PC-9 (cell line): ENCODE data around the gene ARHGEF1. TPM values are rescaled to one million over a fixed set of nuclear protein-coding genes. Genes with fewer than 3 reads are reported as not detected.

Experiments
- BruUV-seq: library from RNA; stranded (reverse); fragments of 400-500 nt; replicated peaks from 2 replicates; lab custom pipeline; 2021; lab: Mats Ljungman, UMichigan
- CTCF ChIA-PET: fragments of 300-600 bp; sonication (Branson Sonifier 250); formaldehyde crosslinking; loops from one replicate; lab custom pipeline; 2022; ENCODE audit warnings: antibody characterized with exemption; lab: Charles Lee
- POLR2A ChIA-PET: fragments of 300-600 bp; sonication (Branson Sonifier 250); formaldehyde crosslinking; loops from one replicate; lab custom pipeline; 2022; ENCODE audit warnings: antibody characterized with exemption; ENCODE audit not compliant: unreplicated experiment; lab: Charles Lee
- DNase-seq, 2 experiments: peaks; one replicate each; pipeline versions ENCODE4 v3.0.0 to v3.0.0-alpha.2; 2015 to 2022; ENCODE audit warnings: mixed read lengths in 1 of 2
- H2AFZ ChIP-seq: fragments of 200-600 bp; sonication (generic); 2 replicates; pipeline ENCODE4 v1.8.1; 2017; ENCODE audit warnings: antibody characterized with exemption
- H3F3A ChIP-seq: fragments of 200-600 bp; sonication (generic); 2 replicates; pipeline ENCODE4 v1.8.1; 2017; ENCODE audit warnings: antibody characterized with exemption, mild to moderate bottlenecking, low read depth; ENCODE audit not compliant: insufficient read depth
- H3K27ac ChIP-seq: fragments of 200-600 bp; sonication (generic); 2 replicates; pipeline ENCODE4 v1.6.1; 2016; ENCODE audit warnings: mixed run types
- H3K27me3 ChIP-seq: fragments of 200-600 bp; sonication (generic); 2 replicates; pipeline ENCODE4 v1.6.1; 2016; ENCODE audit warnings: low read depth, mixed run types; ENCODE audit not compliant: insufficient read depth
- H3K36me3 ChIP-seq: fragments of 200-600 bp; sonication (generic); 2 replicates; pipeline ENCODE4 v1.6.1; 2016; ENCODE audit warnings: low read depth, mixed run types
- H3K4me1 ChIP-seq: fragments of 200-600 bp; sonication (generic); replicated peaks from 2 replicates; pipeline ENCODE4 v1.6.1; 2016; ENCODE audit warnings: mixed run types; ENCODE audit not compliant: insufficient read depth
- H3K4me2 ChIP-seq: fragments of 200-600 bp; sonication (generic); 2 replicates; pipeline ENCODE4 v1.6.1; 2017; ENCODE audit warnings: mixed run types
- H3K4me3 ChIP-seq: fragments of 200-600 bp; sonication (generic); 2 replicates; pipeline ENCODE4 v1.6.1; 2016; ENCODE audit warnings: mixed run types
- H3K79me2 ChIP-seq: fragments of 200-600 bp; sonication (generic); 2 replicates; pipeline ENCODE4 v1.6.1; 2017; ENCODE audit warnings: low read depth, mixed run types
- H3K9me2 ChIP-seq: fragments of 200-600 bp; sonication (generic); 2 replicates; pipeline ENCODE4 v1.8.1; 2017; ENCODE audit warnings: mild to moderate bottlenecking; ENCODE audit not compliant: insufficient read depth
- H3K9me3 ChIP-seq: fragments of 200-600 bp; sonication (generic); 2 replicates; pipeline ENCODE4 v1.8.1; 2016; ENCODE audit warnings: low read depth; ENCODE audit not compliant: insufficient read depth
- H4K20me1 ChIP-seq: fragments of 200-600 bp; sonication (generic); 2 replicates; pipeline ENCODE4 v1.8.1; 2017; ENCODE audit not compliant: insufficient read depth
- EZH2 ChIP-seq: fragments of 200-600 bp; sonication (generic); IDR thresholded peaks from 2 replicates; pipeline ENCODE4 v1.8.0; 2017; ENCODE audit warnings: antibody characterized with exemption, low read depth
- intact Hi-C: fragments of 100-400 bp; cut with micrococcal nuclease; formaldehyde crosslinking; loops from one replicate; pipeline ENCODE4 v1.10.0; 2022; ENCODE audit not compliant: unreplicated experiment
- total RNA-seq: library from RNA; stranded (reverse); gene quantifications from 2 replicates; pipeline ENCODE4 v1.2.3, GENCODE V29; 2021
- TF ChIP-seq, protein P1 (sequence below): fragments of 200-600 bp; sonication (generic); conservative IDR thresholded peaks from 2 replicates; pipeline ENCODE4 v1.6.1; 2017; ENCODE audit warnings: mixed run types, antibody characterized with exemption, mild to moderate bottlenecking, moderate library complexity

ARHGEF1 gene
- total RNA-seq, 1 experiment from 2014 or later: 101 TPM

DNA sequence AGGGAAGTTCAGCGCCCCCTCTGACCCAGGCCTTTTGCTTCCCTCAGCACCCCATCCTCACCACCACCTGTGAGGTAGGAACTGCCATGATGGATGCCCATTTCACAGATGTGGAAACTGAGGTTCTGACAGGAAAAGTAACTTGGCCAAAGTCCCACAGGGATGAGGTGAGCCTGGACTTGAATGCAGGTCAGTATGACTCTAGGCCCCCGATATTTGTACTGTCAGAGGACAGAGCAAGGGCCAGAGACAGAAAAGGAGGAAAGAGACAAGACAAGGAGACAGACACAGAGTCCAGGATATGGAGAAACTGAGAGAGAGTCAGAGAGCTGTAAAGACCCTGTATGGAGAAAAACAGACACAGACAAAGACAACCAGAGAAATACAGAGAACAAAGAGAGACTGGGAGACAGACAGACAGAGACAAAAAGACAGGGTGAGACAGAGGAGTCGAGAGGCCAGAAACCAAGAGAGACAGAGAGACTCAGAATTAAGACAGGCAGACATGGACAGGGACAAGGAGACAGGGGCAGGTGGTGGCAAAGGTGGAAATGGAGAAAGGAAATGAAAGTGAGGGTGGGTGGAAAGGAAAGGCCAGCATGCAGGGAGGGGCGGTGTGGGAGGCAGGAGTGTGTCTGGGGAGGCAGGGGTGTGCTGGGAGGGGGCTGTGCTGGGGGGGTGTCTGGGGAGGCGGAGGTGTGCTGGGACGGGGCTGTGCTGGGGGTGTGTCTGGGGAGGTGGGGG is 40.2 kb downstream of the ARHGEF1 start:
- no peak overlapping the region for H3K4me2 ChIP-seq
- no peaks in the 10 kb centered on the region for H3K36me3 ChIP-seq
- no peaks in the 10 kb centered on the region for H3K4me1 ChIP-seq
- no peak overlapping the region for H3K4me3 ChIP-seq
- no peak for TF ChIP-seq EZH2
- TF ChIP-seq, protein P1, sequence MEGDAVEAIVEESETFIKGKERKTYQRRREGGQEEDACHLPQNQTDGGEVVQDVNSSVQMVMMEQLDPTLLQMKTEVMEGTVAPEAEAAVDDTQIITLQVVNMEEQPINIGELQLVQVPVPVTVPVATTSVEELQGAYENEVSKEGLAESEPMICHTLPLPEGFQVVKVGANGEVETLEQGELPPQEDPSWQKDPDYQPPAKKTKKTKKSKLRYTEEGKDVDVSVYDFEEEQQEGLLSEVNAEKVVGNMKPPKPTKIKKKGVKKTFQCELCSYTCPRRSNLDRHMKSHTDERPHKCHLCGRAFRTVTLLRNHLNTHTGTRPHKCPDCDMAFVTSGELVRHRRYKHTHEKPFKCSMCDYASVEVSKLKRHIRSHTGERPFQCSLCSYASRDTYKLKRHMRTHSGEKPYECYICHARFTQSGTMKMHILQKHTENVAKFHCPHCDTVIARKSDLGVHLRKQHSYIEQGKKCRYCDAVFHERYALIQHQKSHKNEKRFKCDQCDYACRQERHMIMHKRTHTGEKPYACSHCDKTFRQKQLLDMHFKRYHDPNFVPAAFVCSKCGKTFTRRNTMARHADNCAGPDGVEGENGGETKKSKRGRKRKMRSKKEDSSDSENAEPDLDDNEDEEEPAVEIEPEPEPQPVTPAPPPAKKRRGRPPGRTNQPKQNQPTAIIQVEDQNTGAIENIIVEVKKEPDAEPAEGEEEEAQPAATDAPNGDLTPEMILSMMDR: no peak
- no peak overlapping the region for H2AFZ ChIP-seq
- BruUV-seq: no TSS peak
- CTCF ChIA-PET: no interaction called here
- no peak overlapping the region for H3K27ac ChIP-seq
- no peaks in the 10 kb centered on the region for H4K20me1 ChIP-seq
- peaks cover 63% of the 10 kb centered on the region for H3K27me3 ChIP-seq
- no peaks in the 10 kb centered on the region for H3K9me3 ChIP-seq
- DNase-seq: no peak
- peaks cover 31% of the 10 kb centered on the region; the same call in 1 of the 2 replicates for H3F3A ChIP-seq
- no peaks in the 10 kb centered on the region for H3K9me2 ChIP-seq
- POLR2A ChIA-PET: no interaction called here
- no peaks in the 10 kb centered on the region for H3K79me2 ChIP-seq
- intact Hi-C loops: no loop called here

DNA sequence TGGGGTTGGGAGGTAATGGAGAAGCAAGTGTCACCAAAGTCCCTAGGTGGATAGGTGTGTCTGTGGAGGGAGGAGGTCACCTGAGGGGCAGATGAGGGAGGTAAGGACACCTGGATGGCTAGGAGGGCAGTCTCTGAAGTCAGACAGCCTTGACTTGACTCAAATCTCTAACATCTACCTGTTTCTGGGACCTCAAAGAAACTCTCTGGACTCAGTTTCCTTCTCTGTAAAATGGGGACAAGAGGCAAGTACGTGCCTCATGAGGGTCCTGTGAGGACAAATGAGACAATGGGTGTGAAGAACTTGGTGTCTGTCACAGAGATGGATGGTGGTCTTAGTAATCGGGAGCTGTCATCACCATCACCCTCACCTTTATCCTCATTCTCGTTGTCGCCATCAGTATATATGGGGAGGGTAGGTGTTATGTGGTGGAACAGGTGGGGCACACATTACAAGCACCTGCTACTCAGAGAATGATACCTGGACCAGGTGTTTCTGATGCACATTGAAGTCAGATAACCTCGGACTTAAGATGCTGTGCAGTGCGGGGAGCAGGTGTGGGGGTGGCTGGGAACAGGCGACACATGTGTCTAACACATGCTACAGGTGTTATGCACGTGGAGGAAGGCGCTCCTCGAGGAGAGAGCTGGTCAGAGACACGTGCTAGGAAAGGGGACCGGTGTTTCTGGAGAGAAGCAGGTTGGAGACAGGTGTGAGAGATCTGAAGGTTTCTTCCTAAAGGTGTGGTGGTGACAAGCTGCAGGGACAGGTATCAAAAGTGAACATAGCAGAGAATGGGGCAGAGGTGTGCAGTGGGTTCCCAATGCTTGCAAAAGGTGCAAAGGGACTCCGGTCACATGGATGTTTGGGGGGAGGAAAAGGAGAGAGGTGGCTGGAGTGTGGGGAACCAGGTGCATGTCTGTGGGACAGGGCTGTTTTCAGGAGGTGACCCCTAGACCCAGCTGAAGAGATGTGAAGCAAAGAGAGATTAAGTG is 41.5 kb downstream of the ARHGEF1 start:
- Histone ChIP-seq H3F3A (peaks cover 22% of the 10 kb centered on the region; the same call in 1 of the 2 replicates), H3K4me3 (no peak overlapping the region), H3K27ac (no peak overlapping the region), H3K79me2 (no peaks in the 10 kb centered on the region), H2AFZ (no peak overlapping the region), H3K9me3 (no peaks in the 10 kb centered on the region), H3K4me1 (peaks cover 9% of the 10 kb centered on the region; the same call in 1 of the 2 replicates), H3K4me2 (no peak overlapping the region), H3K27me3 (peaks cover 72% of the 10 kb centered on the region), H4K20me1 (no peaks in the 10 kb centered on the region), H3K9me2 (no peaks in the 10 kb centered on the region), H3K36me3 (no peaks in the 10 kb centered on the region)
- no peak for DNase-seq
- POLR2A ChIA-PET: no interaction called here
- TF ChIP-seq EZH2: no peak
- TF ChIP-seq, protein P1: no peak
- BruUV-seq: no TSS peak
- intact Hi-C loops: no loop called here
- CTCF ChIA-PET: no interaction called here

DNA sequence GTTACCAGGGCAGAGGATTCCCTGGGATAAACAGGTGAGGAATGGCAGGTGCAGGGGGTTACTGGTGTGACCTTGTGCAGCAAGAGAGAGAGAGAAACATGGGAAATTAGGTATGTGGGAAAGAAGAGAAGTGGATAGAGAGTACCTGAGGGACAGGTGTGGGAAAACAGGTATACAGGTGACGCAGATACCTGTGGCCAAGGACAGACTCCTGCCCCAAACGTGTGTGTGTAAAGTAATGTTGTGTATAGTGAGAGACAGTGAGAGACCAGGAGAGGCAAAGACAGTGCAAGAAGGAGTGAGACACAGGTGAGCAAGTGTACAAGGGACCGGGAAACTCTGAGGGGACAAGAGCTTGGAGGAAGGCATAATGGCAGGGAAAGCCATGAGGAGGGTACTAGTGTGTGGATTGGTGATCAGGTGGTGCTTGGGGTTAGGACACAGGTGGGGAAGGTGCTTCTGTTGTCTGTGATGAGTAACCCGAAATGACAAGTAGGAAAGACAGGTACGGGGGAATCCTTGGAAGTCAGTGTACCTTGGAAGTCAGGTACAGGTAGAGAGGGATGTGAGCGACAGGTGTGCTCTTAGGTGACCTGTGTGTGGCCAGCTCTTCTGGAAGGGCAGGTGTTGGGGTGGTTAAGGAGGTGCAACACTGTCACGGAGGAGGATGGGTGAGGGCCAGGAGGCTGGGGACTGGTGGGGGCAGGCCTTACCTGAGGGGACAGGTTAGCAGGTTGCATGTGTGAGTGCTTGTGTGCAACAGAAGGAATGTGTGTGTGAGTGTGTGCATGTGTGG is 42.4 kb downstream of the ARHGEF1 start:
- no TSS peak for BruUV-seq
- no peaks in the 10 kb centered on the region for H3K36me3 ChIP-seq
- ChIA-PET CTCF (no interaction called here), POLR2A (no interaction called here)
- no peak overlapping the region for H2AFZ ChIP-seq
- TF ChIP-seq, protein P1: no peak
- no peak for TF ChIP-seq EZH2
- H3K4me1 ChIP-seq: peaks cover 9% of the 10 kb centered on the region; the same call in 1 of the 2 replicates
- peaks cover 79% of the 10 kb centered on the region for H3K27me3 ChIP-seq
- H3K4me2 ChIP-seq: no peak overlapping the region
- no peaks in the 10 kb centered on the region for H3K9me3 ChIP-seq
- no peak for DNase-seq
- H3F3A ChIP-seq: peaks cover 13% of the 10 kb centered on the region; the same call in 1 of the 2 replicates
- H3K9me2 ChIP-seq: no peaks in the 10 kb centered on the region
- no peak overlapping the region for H3K27ac ChIP-seq
- H3K79me2 ChIP-seq: no peaks in the 10 kb centered on the region
- intact Hi-C loops: no loop called here
- no peaks in the 10 kb centered on the region for H4K20me1 ChIP-seq
- H3K4me3 ChIP-seq: no peak overlapping the region
